Skeletal muscle tissue (tissue), 4 donors: Measurements from ENCODE around the gene SORCS3. TPM values are rescaled to one million over a fixed set of nuclear protein-coding genes. Genes with fewer than 3 reads are reported as not detected.

Experiments used
- H3K27ac ChIP-seq: one replicate; pipeline ENCODE4 v1.7.0; 2013; ENCODE audit warnings: mild to moderate bottlenecking, low read depth, low read length, inconsistent platforms
- H3K27me3 ChIP-seq, 3 donors: one replicate each; pipeline ENCODE4 v1.7.0; 2013; ENCODE audit warnings: low read length in 3 of 3; ENCODE audit not compliant: control insufficient read depth in 3 of 3, insufficient read depth in 3 of 3
- H3K36me3 ChIP-seq, 3 donors: one replicate each; pipeline ENCODE4 v1.7.0; 2013; ENCODE audit warnings: low read length in 3 of 3; ENCODE audit not compliant: control insufficient read depth in 3 of 3, insufficient read depth in 3 of 3
- H3K4me1 ChIP-seq, 3 donors: one replicate each; pipeline ENCODE4 v1.7.0; 2013; ENCODE audit warnings: low read length in 3 of 3, mild to moderate bottlenecking in 3 of 3; ENCODE audit not compliant: control insufficient read depth in 3 of 3, insufficient read depth in 3 of 3
- H3K4me3 ChIP-seq, 3 donors: one replicate each; pipeline ENCODE4 v1.7.0; 2013; ENCODE audit warnings: low read length in 3 of 3
- H3K9ac ChIP-seq, 3 donors: one replicate each; pipeline ENCODE4 v1.7.0; 2013; ENCODE audit warnings: low read length in 3 of 3, mild to moderate bottlenecking in 3 of 3, moderate library complexity in 2 of 3, low read depth in 1 of 3
- H3K9me3 ChIP-seq, 3 donors: one replicate each; pipeline ENCODE4 v1.7.0; 2013; ENCODE audit warnings: low read length in 3 of 3; ENCODE audit not compliant: control insufficient read depth in 3 of 3
- total RNA-seq: library from RNA; depleted of rRNA; stranded (reverse); fragments of >200 nt; gene quantifications from one replicate; pipeline ENCODE4 v1.2.3, GENCODE V29; 2014
- donor health status: Osteomylitis.

SORCS3 gene
- total RNA-seq, 1 donor from 2014 or later, result 0.52 TPM

GRCh38 chr10:105128111-105128510 lies 487.0 kb downstream of the SORCS3 start:
- Histone ChIP-seq H3K36me3 (no peaks in the 10 kb centered on the region), H3K9ac (no peak overlapping the region)

GRCh38 chr10:105138358-105138757 lies 497.3 kb downstream of the SORCS3 start:
- H3K9ac ChIP-seq, result no peak overlapping the region
- no peaks in the 10 kb centered on the region for H3K36me3 ChIP-seq
- H3K4me1 ChIP-seq, result no peaks in the 10 kb centered on the region
- no peak overlapping the region for H3K4me3 ChIP-seq
- no peaks in the 10 kb centered on the region for H3K9me3 ChIP-seq
- H3K27ac ChIP-seq, result no peak overlapping the region
- no peaks in the 10 kb centered on the region for H3K27me3 ChIP-seq

More at GRCh38 chr10:105128111-105128510, 487.0 kb downstream of the SORCS3 start:
- no peak overlapping the region for H3K27ac ChIP-seq
- no peaks in the 10 kb centered on the region for H3K9me3 ChIP-seq
- H3K4me1 ChIP-seq, result no peaks in the 10 kb centered on the region
- H3K4me3 ChIP-seq, result no peak overlapping the region
- no peaks in the 10 kb centered on the region for H3K27me3 ChIP-seq

GRCh38 chr10:105139363-105139896 lies 498.3 kb downstream of the SORCS3 start:
- no peaks in the 10 kb centered on the region for H3K9me3 ChIP-seq
- no peaks in the 10 kb centered on the region for H3K27me3 ChIP-seq
- H3K4me3 ChIP-seq, result no peak overlapping the region
- H3K4me1 ChIP-seq, result no peaks in the 10 kb centered on the region
- H3K9ac ChIP-seq, result no peak overlapping the region
- no peaks in the 10 kb centered on the region for H3K36me3 ChIP-seq
- no peak overlapping the region for H3K27ac ChIP-seq

- no peaks in the 10 kb centered on the region for H3K36me3 ChIP-seq
- no peaks in the 10 kb centered on the region for H3K27me3 ChIP-seq
- H3K27ac ChIP-seq, result no peak overlapping the region
- no peaks in the 10 kb centered on the region for H3K9me3 ChIP-seq
- H3K4me3 ChIP-seq, result no peak overlapping the region
- no peaks in the 10 kb centered on the region for H3K4me1 ChIP-seq
- H3K9ac ChIP-seq, result no peak overlapping the region
Observed at GRCh38 chr10:105140600-105140999, 499.5 kb downstream of the SORCS3 start.

GRCh38 chr10:105145711-105146110 lies 504.6 kb downstream of the SORCS3 start:
- no peaks in the 10 kb centered on the region for H3K36me3 ChIP-seq
- H3K4me3 ChIP-seq, result no peak overlapping the region
- H3K9ac ChIP-seq, result no peak overlapping the region
- no peaks in the 10 kb centered on the region for H3K27me3 ChIP-seq
- H3K9me3 ChIP-seq, result no peaks in the 10 kb centered on the region
- H3K4me1 ChIP-seq, result no peaks in the 10 kb centered on the region
- H3K27ac ChIP-seq, result no peak overlapping the region

GRCh38 chr10:105146436-105146835 lies 505.3 kb downstream of the SORCS3 start:
- Histone ChIP-seq H3K36me3 (no peaks in the 10 kb centered on the region), H3K4me1 (no peaks in the 10 kb centered on the region), H3K27me3 (no peaks in the 10 kb centered on the region), H3K4me3 (no peak overlapping the region), H3K9ac (no peak overlapping the region), H3K9me3 (no peaks in the 10 kb centered on the region), H3K27ac (no peak overlapping the region)

- no peaks in the 10 kb centered on the region for H3K9me3 ChIP-seq
- H3K4me3 ChIP-seq, result no peak overlapping the region
- no peak overlapping the region for H3K27ac ChIP-seq
- H3K4me1 ChIP-seq, result no peaks in the 10 kb centered on the region
- H3K27me3 ChIP-seq, result no peaks in the 10 kb centered on the region
- H3K36me3 ChIP-seq, result no peaks in the 10 kb centered on the region
- H3K9ac ChIP-seq, result no peak overlapping the region
Observed at GRCh38 chr10:105148456-105148855, 507.4 kb downstream of the SORCS3 start.

- Histone ChIP-seq H3K9me3 (no peaks in the 10 kb centered on the region), H3K4me3 (no peak overlapping the region), H3K27me3 (no peaks in the 10 kb centered on the region), H3K9ac (no peak overlapping the region), H3K36me3 (no peaks in the 10 kb centered on the region), H3K27ac (no peak overlapping the region), H3K4me1 (no peaks in the 10 kb centered on the region)
Observed at GRCh38 chr10:105148921-105149320, 507.8 kb downstream of the SORCS3 start.

GRCh38 chr10:105149371-105149891 lies 508.3 kb downstream of the SORCS3 start:
- Histone ChIP-seq H3K4me1 (no peaks in the 10 kb centered on the region), H3K27me3 (no peaks in the 10 kb centered on the region), H3K36me3 (no peaks in the 10 kb centered on the region), H3K9me3 (no peaks in the 10 kb centered on the region), H3K4me3 (no peak overlapping the region), H3K27ac (no peak overlapping the region), H3K9ac (no peak overlapping the region)

GRCh38 chr10:105150259-105150880 lies 509.3 kb downstream of the SORCS3 start:
- no peaks in the 10 kb centered on the region for H3K4me1 ChIP-seq
- H3K27me3 ChIP-seq, result no peaks in the 10 kb centered on the region
- no peak overlapping the region for H3K4me3 ChIP-seq
- no peak overlapping the region for H3K9ac ChIP-seq
- no peaks in the 10 kb centered on the region for H3K9me3 ChIP-seq
- H3K36me3 ChIP-seq, result no peaks in the 10 kb centered on the region
- no peak overlapping the region for H3K27ac ChIP-seq
